MM.1S (cell line): Measurements from ENCODE around the gene ORAI2.

Experiments used
- DNase-seq: peaks from one replicate; pipeline ENCODE4 v3.0.0-alpha.2; 2015
- H2AFZ ChIP-seq: fragments of 300-600 bp; sonication (generic); 2 replicates; pipeline ENCODE4 v1.6.0; 2016; ENCODE audit warnings: antibody characterized with exemption, low read length
- H3F3A ChIP-seq: fragments of 300-600 bp; sonication (generic); 2 replicates; pipeline ENCODE4 v1.6.1; 2016; ENCODE audit warnings: mild to moderate bottlenecking, antibody characterized with exemption, low read length, moderate library complexity, mixed read lengths; ENCODE audit not compliant: insufficient read depth
- H3K27ac ChIP-seq: fragments of 300-600 bp; sonication (generic); 2 replicates; pipeline ENCODE4 v1.5.1; 2016; ENCODE audit warnings: mild to moderate bottlenecking, low read length
- H3K27me3 ChIP-seq: fragments of 300-600 bp; sonication (generic); replicated peaks from 2 replicates; pipeline ENCODE4 v1.6.0; 2016; ENCODE audit warnings: low read length; ENCODE audit not compliant: insufficient read depth
- H3K36me3 ChIP-seq: fragments of 300-600 bp; sonication (generic); replicated peaks from 2 replicates; pipeline ENCODE4 v1.6.1; 2016; ENCODE audit warnings: mild to moderate bottlenecking, low read length, mixed read lengths; ENCODE audit not compliant: insufficient read depth
- H3K4me1 ChIP-seq: fragments of 300-600 bp; sonication (generic); 2 replicates; pipeline ENCODE4 v1.6.1; 2016; ENCODE audit warnings: low read length, mixed read lengths
- H3K4me2 ChIP-seq: fragments of 300-600 bp; sonication (generic); 2 replicates; pipeline ENCODE4 v1.6.0; 2016; ENCODE audit warnings: low read depth, low read length
- H3K4me3 ChIP-seq: fragments of 300-600 bp; sonication (generic); 2 replicates; pipeline ENCODE4 v1.5.1; 2016; ENCODE audit warnings: low read length, mixed read lengths
- H3K79me2 ChIP-seq: fragments of 300-600 bp; sonication (generic); 2 replicates; pipeline ENCODE4 v1.6.1; 2016; ENCODE audit warnings: mixed run types, low read length, mixed read lengths
- H3K9ac ChIP-seq: fragments of 300-600 bp; sonication (generic); 2 replicates; pipeline ENCODE4 v1.6.1; 2016; ENCODE audit warnings: low read length, mixed read lengths
- H3K9me2 ChIP-seq: fragments of 300-600 bp; sonication (generic); replicated peaks from 2 replicates; pipeline ENCODE4 v1.6.1; 2016; ENCODE audit warnings: mild to moderate bottlenecking, low read length, mixed read lengths; ENCODE audit not compliant: insufficient read depth
- H3K9me3 ChIP-seq: fragments of 300-600 bp; sonication (generic); replicated peaks from 2 replicates; pipeline ENCODE4 v1.6.1; 2016; ENCODE audit warnings: mild to moderate bottlenecking, low read length, mixed read lengths; ENCODE audit not compliant: insufficient read depth
- H4K20me1 ChIP-seq: fragments of 300-600 bp; sonication (generic); 2 replicates; pipeline ENCODE4 v1.6.1; 2016; ENCODE audit warnings: mild to moderate bottlenecking, low read length, moderate library complexity, mixed read lengths; ENCODE audit not compliant: insufficient read depth
- CTCF ChIP-seq: fragments of 300-600 bp; sonication (generic); IDR thresholded peaks from 2 replicates; pipeline ENCODE4 v1.5.1; 2016; ENCODE audit warnings: antibody characterized with exemption, low read length, mixed read lengths
- EZH2 ChIP-seq: fragments of 300-600 bp; sonication (generic); optimal IDR thresholded peaks from 2 replicates; pipeline ENCODE3; 2017; ENCODE audit warnings: low read depth, mild to moderate bottlenecking, antibody characterized with exemption, low read length, mixed read lengths
- EZH2phosphoT487 ChIP-seq: fragments of 300-600 bp; sonication (generic); IDR thresholded peaks from 2 replicates; pipeline ENCODE4 v1.6.1; 2018; ENCODE audit warnings: antibody characterized with exemption, low read length

ORAI2 gene

GRCh38 chr7:102445674-102446071 is 12.3 kb downstream of the ORAI2 start:
- Histone ChIP-seq H3F3A (peaks cover 57% of the 10 kb centered on the region), H3K4me1 (peaks cover 52% of the 10 kb centered on the region), H4K20me1 (no peaks in the 10 kb centered on the region), H2AFZ (no peak overlapping the region), H3K36me3 (no peaks in the 10 kb centered on the region; the same call in 1 of the 2 replicates), H3K4me3 (0 out of 2 replicates have a peak overlapping the region, but pooled peaks have one; percentile 72), H3K9me2 (no peaks in the 10 kb centered on the region), H3K9me3 (no peaks in the 10 kb centered on the region), H3K79me2 (peaks cover 49% of the 10 kb centered on the region), H3K27ac (peak overlapping the region; percentile 99), H3K27me3 (no peaks in the 10 kb centered on the region), H3K4me2 (peak overlapping the region; percentile 74; the same call in 1 of the 2 replicates), H3K9ac (peak overlapping the region; percentile 89)
- no peak for DNase-seq
- TF ChIP-seq EZH2phosphoT487 (no peak), CTCF (no peak), EZH2 (no peak)

GRCh38 chr7:102446387-102447156 is 13.2 kb downstream of the ORAI2 start:
- TF ChIP-seq EZH2phosphoT487 (no peak), EZH2 (no peak), CTCF (no peak)
- DNase-seq: peak; percentile 6
- Histone ChIP-seq H4K20me1 (no peaks in the 10 kb centered on the region), H3K4me3 (no peak overlapping the region), H3K9ac (no peak overlapping the region; the same call in 1 of the 2 replicates), H3K9me3 (no peaks in the 10 kb centered on the region), H2AFZ (no peak overlapping the region), H3K79me2 (peaks cover 49% of the 10 kb centered on the region), H3K27me3 (no peaks in the 10 kb centered on the region), H3K27ac (peak overlapping the region; percentile 99; the same call in 1 of the 2 replicates), H3K4me2 (peak overlapping the region; percentile 13; the same call in 1 of the 2 replicates), H3F3A (peaks cover 54% of the 10 kb centered on the region), H3K36me3 (no peaks in the 10 kb centered on the region; the same call in 1 of the 2 replicates), H3K4me1 (peaks cover 53% of the 10 kb centered on the region), H3K9me2 (no peaks in the 10 kb centered on the region)

- H3K4me1 ChIP-seq: peaks cover 48% of the 10 kb centered on the region
- TF ChIP-seq EZH2 (no peak), EZH2phosphoT487 (no peak), CTCF (no peak)
- no peak overlapping the region for H3K4me2 ChIP-seq
- H3K27ac ChIP-seq: no peak overlapping the region
- H3K9me3 ChIP-seq: no peaks in the 10 kb centered on the region
- no peaks in the 10 kb centered on the region for H3K9me2 ChIP-seq
- H4K20me1 ChIP-seq: no peaks in the 10 kb centered on the region
- DNase-seq: no peak
- H3F3A ChIP-seq: peaks cover 49% of the 10 kb centered on the region
- H3K36me3 ChIP-seq: no peaks in the 10 kb centered on the region; the same call in 1 of the 2 replicates
- H3K79me2 ChIP-seq: peaks cover 49% of the 10 kb centered on the region
- H3K27me3 ChIP-seq: no peaks in the 10 kb centered on the region
- no peak overlapping the region for H3K4me3 ChIP-seq
- no peak overlapping the region for H2AFZ ChIP-seq
- no peak overlapping the region for H3K9ac ChIP-seq
Measured at GRCh38 chr7:102447311-102447710, 13.9 kb downstream of the ORAI2 start.
